ENCODE measurements around the gene GET4.

GET4 gene

DNA sequence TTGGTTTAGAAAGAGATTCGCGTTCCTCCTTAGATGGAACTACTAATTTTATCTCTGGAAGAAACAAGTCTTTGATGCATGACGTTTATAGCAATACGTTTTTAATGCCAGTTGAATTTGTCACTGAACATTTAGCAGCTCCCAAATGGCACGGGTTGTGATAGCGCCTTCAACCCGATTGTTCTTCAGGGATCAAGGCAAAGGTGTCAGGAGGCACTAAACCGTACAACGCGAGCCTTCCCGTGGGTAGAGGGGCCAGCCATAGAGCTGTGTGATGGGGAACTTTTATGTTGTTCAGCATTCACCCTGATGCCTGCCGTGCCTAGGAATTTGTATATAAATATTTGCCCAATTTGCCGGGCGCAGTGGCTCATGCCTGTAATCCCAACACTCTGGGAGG, 3.4 kb downstream of the GET4 start:
- H3K36me3 ChIP-seq (ENCODE audit: control insufficient read depth in 2 of 2, insufficient read depth in 1 of 2, low read length in 2 of 2), result peaks cover 0 to 27% of the 10 kb centered on the region in 2 experiments; a peak in 1 of 3 replicates

DNA sequence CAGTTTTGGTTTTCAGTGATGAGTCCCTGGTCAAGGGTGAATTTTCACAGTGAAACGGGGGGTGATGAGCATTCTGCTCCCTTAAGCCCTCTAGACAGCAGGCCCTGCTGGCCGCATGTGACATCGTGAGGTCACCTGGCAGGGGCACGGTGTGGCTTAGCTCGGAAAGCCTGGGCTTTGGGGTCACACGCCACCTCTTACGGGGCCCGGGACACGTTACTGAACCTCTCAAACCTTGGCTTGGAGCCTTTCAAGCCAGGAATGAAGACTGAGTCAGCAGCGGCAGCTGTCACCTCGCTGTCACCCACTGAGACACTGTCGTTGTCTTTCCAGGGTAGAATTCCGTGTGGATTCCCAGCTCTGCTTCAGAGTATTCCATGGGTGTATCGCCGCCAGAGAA, 4.1 kb downstream of the GET4 start:
- ChIA-PET CTCF (interaction anchor here (1.2 kb wide), 1 partner anchor 93 kb away, joined by 3 read pairs; no protein-coding TSS in a partner anchor), POLR2A (no interaction called here)
- Histone ChIP-seq H3K9me3 (ENCODE audit: control insufficient read depth, insufficient read depth, low read depth, low read length) (no peaks in the 10 kb centered on the region), H3K4me3 (ENCODE audit: low read depth, low read length) (no peak overlapping the region), H3K36me3 (ENCODE audit: control insufficient read depth in 2 of 2, insufficient read depth in 1 of 2, low read length in 2 of 2) (peaks cover 0 to 20% of the 10 kb centered on the region in 2 experiments; a peak in 1 of 3 replicates), H3K4me1 (ENCODE audit: control insufficient read depth, insufficient read depth, low read length) (no peaks in the 10 kb centered on the region), H3K27ac (ENCODE audit: extremely low read depth, low read depth, low read length) (no peak overlapping the region)
- TF ChIP-seq KLF8 (tag by site-specific recombination; IDR thresholded peaks at IDR 0.05) (no peak), ZNF140 (tag by site-specific recombination; IDR thresholded peaks at IDR 0.05) (no peak), ZEB2 (tag by site-specific recombination; IDR thresholded peaks at IDR 0.05) (no peak), ZNF174 (tag by site-specific recombination; IDR thresholded peaks at IDR 0.05) (no peak), GFI1B (tag by site-specific recombination; IDR thresholded peaks at IDR 0.05) (no peak), ZFP41 (tag by site-specific recombination; IDR thresholded peaks at IDR 0.05; ENCODE audit: borderline replicate concordance) (no peak), ZNF626 (tag by site-specific recombination; IDR thresholded peaks at IDR 0.05) (no peak), ZNF24 (tag by site-specific recombination; IDR thresholded peaks at IDR 0.05) (no peak)
- TF ChIP-seq, protein P1, sequence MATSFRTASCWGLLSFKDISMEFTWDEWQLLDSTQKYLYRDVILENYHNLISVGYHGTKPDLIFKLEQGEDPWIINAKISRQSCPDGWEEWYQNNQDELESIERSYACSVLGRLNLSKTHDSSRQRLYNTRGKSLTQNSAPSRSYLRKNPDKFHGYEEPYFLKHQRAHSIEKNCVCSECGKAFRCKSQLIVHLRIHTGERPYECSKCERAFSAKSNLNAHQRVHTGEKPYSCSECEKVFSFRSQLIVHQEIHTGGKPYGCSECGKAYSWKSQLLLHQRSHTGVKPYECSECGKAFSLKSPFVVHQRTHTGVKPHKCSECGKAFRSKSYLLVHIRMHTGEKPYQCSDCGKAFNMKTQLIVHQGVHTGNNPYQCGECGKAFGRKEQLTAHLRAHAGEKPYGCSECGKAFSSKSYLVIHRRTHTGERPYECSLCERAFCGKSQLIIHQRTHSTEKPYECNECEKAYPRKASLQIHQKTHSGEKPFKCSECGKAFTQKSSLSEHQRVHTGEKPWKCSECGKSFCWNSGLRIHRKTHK (tag by site-specific recombination; IDR thresholded peaks at IDR 0.05), result no peak
- TF ChIP-seq, protein P2, sequence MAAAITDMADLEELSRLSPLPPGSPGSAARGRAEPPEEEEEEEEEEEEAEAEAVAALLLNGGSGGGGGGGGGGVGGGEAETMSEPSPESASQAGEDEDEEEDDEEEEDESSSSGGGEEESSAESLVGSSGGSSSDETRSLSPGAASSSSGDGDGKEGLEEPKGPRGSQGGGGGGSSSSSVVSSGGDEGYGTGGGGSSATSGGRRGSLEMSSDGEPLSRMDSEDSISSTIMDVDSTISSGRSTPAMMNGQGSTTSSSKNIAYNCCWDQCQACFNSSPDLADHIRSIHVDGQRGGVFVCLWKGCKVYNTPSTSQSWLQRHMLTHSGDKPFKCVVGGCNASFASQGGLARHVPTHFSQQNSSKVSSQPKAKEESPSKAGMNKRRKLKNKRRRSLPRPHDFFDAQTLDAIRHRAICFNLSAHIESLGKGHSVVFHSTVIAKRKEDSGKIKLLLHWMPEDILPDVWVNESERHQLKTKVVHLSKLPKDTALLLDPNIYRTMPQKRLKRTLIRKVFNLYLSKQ (tag by site-specific recombination; IDR thresholded peaks at IDR 0.05; ENCODE audit: borderline replicate concordance), result no peak

More for the DNA sequence above, 3.4 kb downstream of the GET4 start:
- ChIA-PET CTCF (interaction anchor here (1.2 kb wide), 1 partner anchor 92 kb away, joined by 3 read pairs; no protein-coding TSS in a partner anchor), POLR2A (no interaction called here)
- no peak overlapping the region for H3K27ac ChIP-seq (ENCODE audit: extremely low read depth, low read depth, low read length)
- no peak overlapping the region for H3K4me3 ChIP-seq (ENCODE audit: low read depth, low read length)
- H3K4me1 ChIP-seq (ENCODE audit: control insufficient read depth, insufficient read depth, low read length), result no peaks in the 10 kb centered on the region
- no peak for TF ChIP-seq ZNF16 (tag by site-specific recombination; IDR thresholded peaks at IDR 0.05; ENCODE audit: low read depth)
- no peak for TF ChIP-seq ZNF423 (tag by site-specific recombination; IDR thresholded peaks at IDR 0.05)
- TF ChIP-seq HOXC10 (CRISPR knock-in tag; IDR thresholded peaks at IDR 0.05), result no peak
- no peak for TF ChIP-seq ZNF658 (tag by site-specific recombination; IDR thresholded peaks at IDR 0.05)
- TF ChIP-seq ZNF239 (tag by site-specific recombination; IDR thresholded peaks at IDR 0.05), result no peak
- no peak for TF ChIP-seq ZNF155 (tag by site-specific recombination; IDR thresholded peaks at IDR 0.05)
- TF ChIP-seq TCF7L2 (IDR thresholded peaks at IDR 0.05; ENCODE audit: borderline replicate concordance, low read depth, low read length), result no peak
- no peak for TF ChIP-seq REPIN1 (tag by site-specific recombination; IDR thresholded peaks at IDR 0.05; ENCODE audit: low read depth)
- TF ChIP-seq ZNF138 (tag by site-specific recombination; IDR thresholded peaks at IDR 0.05; ENCODE audit: borderline replicate concordance), result no peak
- H3K9me3 ChIP-seq (ENCODE audit: control insufficient read depth, insufficient read depth, low read depth, low read length), result no peaks in the 10 kb centered on the region

DNA sequence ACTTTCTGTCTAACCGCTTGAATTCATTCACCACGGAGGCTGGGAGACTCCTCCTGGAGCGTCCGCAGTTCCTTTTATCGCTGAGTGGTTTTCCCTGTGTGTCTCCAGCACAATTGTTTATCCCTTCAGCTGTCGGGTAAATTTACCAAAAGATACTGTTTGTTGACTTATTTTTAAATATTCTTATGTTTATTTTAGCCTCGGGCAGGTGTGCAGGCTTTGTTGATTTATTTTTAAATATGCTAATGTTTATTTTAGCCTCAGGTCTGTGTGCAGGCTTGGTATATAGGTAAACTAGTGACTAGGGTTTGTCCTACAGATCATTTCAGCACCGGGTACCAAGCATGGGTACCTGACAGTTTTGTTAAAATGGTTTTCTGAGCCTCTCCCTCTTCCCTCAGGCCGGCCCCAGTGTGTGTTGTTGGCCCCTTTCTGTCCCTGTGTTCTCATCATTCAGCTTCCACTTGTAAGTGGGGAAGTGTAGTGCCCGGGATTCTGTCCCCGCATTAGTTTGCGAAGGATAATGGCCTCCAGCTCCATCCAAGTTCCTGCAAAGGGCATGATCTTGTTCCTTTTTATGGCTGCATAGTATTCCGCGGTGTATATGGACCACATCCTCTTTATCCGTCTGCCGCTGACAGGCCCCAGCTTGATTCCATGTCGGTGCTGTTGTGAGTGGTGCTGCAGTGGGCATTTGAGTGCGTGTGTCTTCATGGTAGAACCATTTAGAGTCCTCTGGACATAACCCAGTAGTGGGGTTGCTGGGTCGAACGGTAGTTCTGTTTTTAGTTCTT, 5.3 kb downstream of the GET4 start:
- ChIA-PET POLR2A (no interaction called here), CTCF (no interaction called here)

More for the DNA sequence above, 5.3 kb downstream of the GET4 start:
- H3K36me3 ChIP-seq (ENCODE audit: control insufficient read depth in 2 of 2, insufficient read depth in 1 of 2, low read length in 2 of 2), result peaks cover 0 to 30% of the 10 kb centered on the region in 2 experiments; a peak in 1 of 3 replicates
- H3K27ac ChIP-seq (ENCODE audit: extremely low read depth, low read depth, low read length), result no peak overlapping the region
- no peak overlapping the region for H3K4me3 ChIP-seq (ENCODE audit: low read depth, low read length)
- H3K4me1 ChIP-seq (ENCODE audit: control insufficient read depth, insufficient read depth, low read length), result no peaks in the 10 kb centered on the region
- no peaks in the 10 kb centered on the region for H3K9me3 ChIP-seq (ENCODE audit: control insufficient read depth, insufficient read depth, low read depth, low read length)
- no peak for TF ChIP-seq ZNF701 (tag by site-specific recombination; IDR thresholded peaks at IDR 0.05)
- TF ChIP-seq ZNF423 (tag by site-specific recombination; IDR thresholded peaks at IDR 0.05), result no peak
- TF ChIP-seq ZNF121 (tag by site-specific recombination; IDR thresholded peaks at IDR 0.05), result no peak
- TF ChIP-seq ZNF146 (tag by site-specific recombination; IDR thresholded peaks at IDR 0.05), result peak; percentile 98
